ENCODE results near the gene RGS14.

The RGS14 gene

DNA sequence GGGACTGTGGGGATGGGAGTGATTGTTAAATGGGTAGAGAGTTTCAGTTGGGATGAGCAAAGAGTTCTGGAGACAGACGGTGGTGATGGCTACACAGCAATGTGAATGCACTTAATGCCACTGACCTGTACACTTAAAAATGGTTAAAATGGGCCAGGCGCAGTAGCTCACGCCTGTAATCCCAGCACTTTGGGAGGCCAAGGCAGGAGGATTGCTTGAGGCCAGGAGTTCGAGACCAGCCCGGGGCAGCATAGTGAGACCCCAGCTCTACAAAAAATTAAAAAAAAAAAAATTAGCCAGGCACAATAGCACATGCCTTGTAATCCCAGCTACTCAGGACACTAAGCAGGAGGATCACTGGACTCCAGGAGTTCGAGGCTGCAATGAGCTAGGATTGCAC, 13.9 kb upstream of the RGS14 start:
- TF ChIP-seq JUND (IDR thresholded peaks at IDR 0.05; ENCODE audit: low read depth), result no peak
- in situ Hi-C loops (cut with HindIII; ENCODE audit: low pct_unique_long_range_greater_than_20kb, low sequenced_read_pairs), result no loop called here
- DNase-seq (ENCODE audit: low read depth in 1 of 2, low spot score in 1 of 2), result no peak

DNA sequence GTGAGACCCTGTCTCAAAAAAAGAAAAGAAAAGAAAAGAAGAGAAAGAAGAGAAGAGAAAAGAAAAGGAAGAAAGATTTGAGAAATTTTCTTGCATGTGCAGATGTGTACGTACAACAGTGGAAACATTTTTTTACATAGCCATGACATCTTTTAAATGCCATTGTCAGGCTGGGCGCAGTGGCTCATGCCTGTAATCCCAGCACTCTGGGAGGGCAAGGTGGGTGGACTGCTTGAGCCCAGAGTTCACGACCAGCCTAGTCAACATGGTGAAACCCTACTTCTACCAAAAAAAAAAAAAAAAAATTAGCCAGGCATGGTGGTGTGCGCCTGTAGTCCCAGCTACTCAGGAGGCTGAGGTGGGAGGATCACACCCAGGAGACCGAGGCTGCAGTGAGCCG, 12.8 kb upstream of the RGS14 start:
- no peak for DNase-seq (ENCODE audit: low read depth in 1 of 2, low spot score in 1 of 2)
- in situ Hi-C loops (cut with HindIII; ENCODE audit: low pct_unique_long_range_greater_than_20kb, low sequenced_read_pairs), result no loop called here
- TF ChIP-seq JUND (IDR thresholded peaks at IDR 0.05; ENCODE audit: low read depth), result no peak

DNA sequence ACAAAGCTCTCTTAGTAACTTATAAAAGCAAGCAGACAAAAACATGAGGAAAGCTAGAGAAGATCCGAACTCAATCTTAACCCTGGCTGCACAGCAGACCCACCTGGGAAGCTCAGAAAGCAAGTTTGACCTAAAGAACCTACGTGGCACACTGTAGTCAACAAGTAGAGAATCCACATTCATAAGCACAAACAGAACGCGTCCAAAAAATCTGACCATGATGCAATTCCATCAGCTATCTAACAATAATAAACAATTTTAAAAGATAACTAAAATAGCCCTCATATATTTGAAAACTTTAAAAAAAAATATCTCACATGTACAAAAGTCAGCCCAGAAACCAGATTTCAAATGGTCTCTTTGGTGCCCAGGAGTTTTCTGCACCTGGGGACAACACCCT, 10.9 kb upstream of the RGS14 start:
- TF ChIP-seq JUND (IDR thresholded peaks at IDR 0.05; ENCODE audit: low read depth), result no peak
- in situ Hi-C loops (cut with HindIII; ENCODE audit: low pct_unique_long_range_greater_than_20kb, low sequenced_read_pairs), result no loop called here

DNA sequence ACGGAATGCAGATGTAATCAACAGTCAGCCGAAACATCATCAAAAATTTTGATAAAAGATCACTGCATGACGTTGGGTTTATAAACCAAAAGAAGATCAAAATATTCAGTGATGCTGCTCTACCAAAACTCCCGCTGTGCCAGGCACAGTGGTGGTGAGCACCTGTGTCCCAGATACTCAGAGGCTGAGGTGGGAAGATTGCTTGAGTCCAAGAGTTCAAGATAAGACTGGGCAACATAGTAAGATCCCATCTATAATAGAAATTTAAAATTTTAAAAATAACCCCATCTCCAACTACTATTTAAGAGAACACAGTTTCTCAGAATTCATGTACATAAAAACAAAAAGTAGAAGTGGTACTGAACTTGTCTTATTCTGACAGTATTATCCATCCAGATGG, 10.0 kb upstream of the RGS14 start:
- in situ Hi-C loops (cut with HindIII; ENCODE audit: low pct_unique_long_range_greater_than_20kb, low sequenced_read_pairs), result no loop called here
- no peak for DNase-seq (ENCODE audit: low read depth in 1 of 2, low spot score in 1 of 2)
- no peak for TF ChIP-seq JUND (IDR thresholded peaks at IDR 0.05; ENCODE audit: low read depth)

More for the DNA sequence above, 10.9 kb upstream of the RGS14 start:
- no peak for DNase-seq (ENCODE audit: low read depth in 1 of 2, low spot score in 1 of 2)

DNA sequence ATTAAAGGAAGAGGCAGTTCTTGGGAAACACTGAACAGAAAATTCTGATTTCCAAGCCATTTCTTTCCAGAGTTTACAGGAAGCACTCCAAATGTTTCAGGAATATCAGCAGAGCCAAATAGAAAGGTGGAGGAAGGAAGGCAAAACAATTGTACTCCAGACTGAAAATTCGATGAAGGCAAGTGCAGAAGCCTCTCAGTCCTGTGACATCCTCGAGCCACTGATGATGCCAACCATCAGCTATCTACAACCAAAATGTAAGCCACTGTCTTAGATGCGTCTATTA, 8.4 kb upstream of the RGS14 start:
- in situ Hi-C loops (cut with HindIII; ENCODE audit: low pct_unique_long_range_greater_than_20kb, low sequenced_read_pairs), result no loop called here
- no peak for TF ChIP-seq JUND (IDR thresholded peaks at IDR 0.05; ENCODE audit: low read depth)
- no peak for DNase-seq (ENCODE audit: low read depth in 1 of 2, low spot score in 1 of 2)

DNA sequence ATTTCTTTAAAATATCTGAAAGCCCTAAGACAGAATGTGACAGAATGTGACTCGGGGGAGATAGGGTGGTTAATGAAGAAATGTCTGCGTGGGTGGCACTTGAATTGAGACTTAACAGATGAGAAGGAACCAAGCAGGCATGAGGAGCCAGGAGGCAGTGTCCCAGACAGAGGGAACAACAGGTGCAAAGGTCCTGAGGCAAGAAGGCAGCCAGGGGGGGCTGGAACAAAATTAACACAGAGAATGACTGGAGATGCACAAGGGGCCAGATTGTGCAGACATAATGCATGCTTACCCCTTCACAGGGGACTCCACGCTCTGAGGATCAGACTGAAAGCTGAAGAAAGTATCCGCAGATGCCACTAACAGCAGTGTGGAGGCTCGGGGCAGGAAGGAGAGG, 8.0 kb upstream of the RGS14 start:
- no peak for DNase-seq (ENCODE audit: low read depth in 1 of 2, low spot score in 1 of 2)
- in situ Hi-C loops (cut with HindIII; ENCODE audit: low pct_unique_long_range_greater_than_20kb, low sequenced_read_pairs), result no loop called here
- no peak for TF ChIP-seq JUND (IDR thresholded peaks at IDR 0.05; ENCODE audit: low read depth)

DNA sequence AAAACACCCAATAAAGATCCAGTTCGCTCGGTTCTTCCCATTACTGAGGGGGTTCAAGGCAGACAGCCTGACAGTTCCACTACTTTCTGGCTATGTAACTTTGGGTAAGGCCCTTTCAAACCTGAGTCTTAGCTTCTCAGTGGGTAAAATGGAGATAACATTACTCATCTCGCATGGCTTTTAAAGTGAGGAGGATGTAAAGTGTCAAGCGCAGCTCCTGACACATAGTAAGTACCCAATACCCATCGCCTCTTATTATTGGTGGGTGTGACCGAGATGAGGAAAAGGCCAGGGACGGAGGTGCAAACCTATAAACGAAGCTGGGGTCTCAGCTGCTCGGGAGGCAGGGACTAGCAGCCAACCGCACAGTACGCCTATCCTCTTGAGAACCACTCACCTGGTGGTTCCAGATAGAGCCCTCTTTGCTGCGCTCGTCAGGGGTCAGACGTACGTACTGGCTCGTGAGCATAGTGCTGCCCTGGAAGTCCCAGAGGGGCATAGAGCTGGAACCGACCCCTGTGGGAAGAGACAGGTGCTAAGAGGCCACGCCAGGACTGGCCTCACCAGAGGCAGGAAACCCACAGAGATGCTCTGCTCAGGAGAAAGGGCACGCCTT, 6.8 kb upstream of the RGS14 start:
- TF ChIP-seq JUND (IDR thresholded peaks at IDR 0.05; ENCODE audit: low read depth), result no peak
- in situ Hi-C loops (cut with HindIII; ENCODE audit: low pct_unique_long_range_greater_than_20kb, low sequenced_read_pairs), result no loop called here
- no peak for DNase-seq (ENCODE audit: low read depth in 1 of 2, low spot score in 1 of 2)

DNA sequence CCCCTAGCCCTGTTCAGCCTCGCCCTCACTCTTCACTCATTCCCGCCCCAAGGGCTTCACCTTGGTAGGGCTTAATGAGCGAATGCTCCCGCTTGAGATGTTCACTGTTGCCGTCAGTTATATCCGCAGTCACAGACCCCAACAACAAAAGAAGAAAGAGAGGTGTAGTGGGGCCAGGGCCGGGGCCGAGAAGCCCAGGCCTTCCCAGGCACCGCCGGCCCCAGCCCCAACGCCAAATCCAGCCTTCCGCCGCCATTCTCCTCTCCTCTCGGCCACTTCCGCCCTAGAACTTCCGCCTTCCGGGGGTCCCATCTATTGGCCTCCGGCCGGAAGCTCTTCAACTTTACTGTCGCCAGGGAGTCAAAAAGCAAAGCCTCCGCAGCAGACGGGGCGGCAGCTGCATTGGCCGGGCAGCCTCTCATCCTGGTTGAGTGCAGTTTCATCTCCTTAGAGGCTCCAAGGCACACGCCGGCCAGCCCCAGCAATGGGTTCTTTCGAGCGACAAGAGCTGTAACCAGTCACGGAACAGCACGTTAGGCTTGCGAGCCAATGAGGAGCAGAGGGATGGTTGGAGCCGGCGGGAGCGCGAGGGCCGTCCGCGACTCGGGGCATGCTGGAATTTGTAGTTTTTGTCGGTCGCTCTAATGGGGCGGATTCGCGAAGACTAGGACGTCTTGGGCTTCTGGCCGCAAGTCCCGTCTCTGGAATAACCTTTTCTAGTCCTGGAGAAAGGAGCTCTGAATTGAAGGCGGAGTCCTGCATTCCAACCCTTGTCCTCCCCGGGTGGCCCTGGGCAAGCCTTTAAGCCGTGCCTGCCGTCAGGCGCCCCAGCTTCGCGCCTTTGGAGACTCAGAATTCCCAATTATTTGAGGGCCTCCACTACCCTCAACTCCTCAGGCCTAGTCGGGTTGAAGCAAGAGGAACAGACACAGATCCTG, 6.1 kb upstream of the RGS14 start, which contains the start of gene LMAN2:
Gene LMAN2 (minus strand): TSS at position 277 of the 938 bp plus-strand sequence. CDS start 21 bp downstream, at position 256.
- TF ChIP-seq JUND (IDR thresholded peaks at IDR 0.05; ENCODE audit: low read depth), result no peak
- peak; percentile 92 to 98 for DNase-seq (ENCODE audit: low read depth in 1 of 2, low spot score in 1 of 2)
- in situ Hi-C loops (cut with HindIII; ENCODE audit: low pct_unique_long_range_greater_than_20kb, low sequenced_read_pairs), result no loop called here

DNA sequence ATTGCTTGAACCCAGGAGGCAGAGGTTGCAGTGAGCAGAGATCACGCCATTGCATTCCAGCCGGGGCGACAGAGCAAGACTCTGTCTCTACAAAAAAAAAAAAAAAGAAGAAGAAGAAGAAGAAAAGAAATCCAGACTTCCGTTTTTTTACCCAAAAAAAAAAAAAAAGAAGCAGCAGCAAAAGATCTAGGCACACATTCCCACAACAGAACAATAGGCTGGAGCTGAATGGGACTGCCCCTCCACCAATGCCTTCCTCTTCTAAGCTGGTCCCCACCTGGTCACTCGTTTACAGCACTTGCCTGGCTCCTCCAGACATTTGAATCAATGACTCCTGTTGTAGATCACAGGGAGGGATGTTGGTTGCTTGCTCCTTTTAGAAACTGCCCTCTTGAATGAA, 4.6 kb upstream of the RGS14 start:
- TF ChIP-seq JUND (IDR thresholded peaks at IDR 0.05; ENCODE audit: low read depth), result no peak
- in situ Hi-C loops (cut with HindIII; ENCODE audit: low pct_unique_long_range_greater_than_20kb, low sequenced_read_pairs), result no loop called here
- DNase-seq (ENCODE audit: low read depth in 1 of 2, low spot score in 1 of 2), result no peak

DNA sequence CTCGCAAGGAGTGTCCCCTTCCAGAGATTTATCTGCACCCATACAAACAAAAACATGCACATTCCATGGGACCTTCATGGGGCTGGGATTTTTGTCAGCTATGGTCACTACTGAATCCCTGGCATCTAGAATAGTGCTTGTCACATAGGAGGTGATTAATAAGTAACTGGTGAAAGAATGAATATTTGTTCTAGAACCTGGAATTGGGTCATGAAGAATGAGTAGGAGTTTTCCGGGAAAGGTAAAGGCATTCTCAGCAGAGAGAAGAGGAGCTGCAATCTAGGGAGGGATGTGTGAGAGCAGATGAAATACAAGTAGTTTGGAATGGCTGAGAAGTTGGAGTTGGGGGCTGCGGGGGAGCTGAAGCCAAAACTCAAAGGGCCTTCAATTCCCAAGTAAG, 3.5 kb upstream of the RGS14 start:
- in situ Hi-C loops (cut with HindIII; ENCODE audit: low pct_unique_long_range_greater_than_20kb, low sequenced_read_pairs), result no loop called here
- no peak for DNase-seq (ENCODE audit: low read depth in 1 of 2, low spot score in 1 of 2)
- no peak for TF ChIP-seq JUND (IDR thresholded peaks at IDR 0.05; ENCODE audit: low read depth)

DNA sequence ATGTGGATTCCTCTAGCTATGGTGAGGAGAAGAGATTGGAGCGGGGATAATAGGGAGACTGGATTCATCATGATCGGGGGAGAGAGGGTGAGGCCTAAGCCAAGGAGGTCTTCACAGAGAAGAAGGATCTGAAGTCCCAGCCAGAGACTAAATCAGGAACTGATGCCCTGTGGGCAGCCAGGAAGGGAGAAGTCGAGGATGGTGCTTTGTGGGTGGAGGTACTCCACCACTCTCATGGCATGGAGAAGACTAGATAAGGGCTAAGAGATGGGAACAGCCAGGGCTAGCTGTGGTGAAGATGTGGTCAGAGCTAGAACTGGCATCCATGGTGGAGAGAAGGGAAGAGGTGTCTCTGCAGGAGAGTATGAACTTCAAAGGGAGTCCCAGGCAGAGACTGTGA, 3.0 kb upstream of the RGS14 start:
- in situ Hi-C loops (cut with HindIII; ENCODE audit: low pct_unique_long_range_greater_than_20kb, low sequenced_read_pairs), result no loop called here
- no peak for TF ChIP-seq JUND (IDR thresholded peaks at IDR 0.05; ENCODE audit: low read depth)
- no peak for DNase-seq (ENCODE audit: low read depth in 1 of 2, low spot score in 1 of 2)

DNA sequence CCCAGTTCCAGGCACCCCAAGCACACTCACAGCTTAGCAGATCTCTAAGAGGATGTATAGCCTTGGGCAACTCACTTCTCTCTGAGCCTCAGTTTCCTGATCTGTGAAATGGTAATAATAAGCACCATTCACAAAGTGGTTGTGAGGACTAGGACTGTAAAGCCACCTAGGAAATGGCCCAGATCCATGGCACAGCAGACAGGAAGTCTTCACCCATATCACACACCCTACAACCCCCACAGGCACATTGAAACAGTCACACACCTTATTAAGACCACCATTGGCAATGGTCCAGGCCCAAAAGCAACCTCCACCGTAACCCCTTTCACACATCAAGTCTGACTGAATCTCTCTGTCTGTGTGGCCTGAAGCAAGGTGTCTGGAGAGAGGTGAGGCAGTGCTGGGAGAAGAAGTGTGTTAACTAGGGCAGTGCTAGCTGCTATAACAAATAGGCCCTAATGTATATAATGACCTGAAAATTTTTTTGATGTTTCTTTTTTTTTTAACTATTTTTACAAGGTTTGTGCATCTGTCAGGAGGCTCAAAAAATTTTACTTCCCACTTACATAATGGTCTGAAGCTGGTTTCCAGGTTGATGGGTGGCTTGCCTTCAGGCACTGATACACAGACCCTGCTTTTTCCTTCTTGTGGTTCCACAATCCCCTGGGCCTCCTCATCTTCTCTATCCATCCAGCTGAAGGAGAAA, 2.4 kb upstream of the RGS14 start:
- DNase-seq (ENCODE audit: low read depth in 1 of 2, low spot score in 1 of 2), result no peak
- in situ Hi-C loops (cut with HindIII; ENCODE audit: low pct_unique_long_range_greater_than_20kb, low sequenced_read_pairs), result no loop called here
- TF ChIP-seq JUND (IDR thresholded peaks at IDR 0.05; ENCODE audit: low read depth), result no peak

DNA sequence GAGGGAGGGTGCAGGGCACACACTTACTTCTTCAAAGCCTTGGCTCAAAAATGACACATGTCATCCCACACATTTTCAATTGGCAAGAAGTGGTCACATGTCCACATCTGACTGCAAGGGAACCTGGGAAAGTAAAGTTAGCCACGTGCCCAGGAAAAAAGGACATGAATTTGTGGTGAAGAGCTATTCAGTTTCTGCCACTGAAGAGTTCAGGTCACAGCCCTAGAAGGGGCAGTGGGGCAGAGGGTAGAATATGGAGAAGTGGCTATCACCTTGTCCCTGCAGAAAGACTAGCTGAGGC, 1.9 kb upstream of the RGS14 start:
- TF ChIP-seq JUND (IDR thresholded peaks at IDR 0.05; ENCODE audit: low read depth), result no peak
- in situ Hi-C loops (cut with HindIII; ENCODE audit: low pct_unique_long_range_greater_than_20kb, low sequenced_read_pairs), result no loop called here

More for the DNA sequence above, 1.9 kb upstream of the RGS14 start:
- DNase-seq (ENCODE audit: low read depth in 1 of 2, low spot score in 1 of 2), result no peak
